ENCODE measurements around the gene RNASE4.

GRCh38 chr14:20686386-20687143 lies 2.2 kb downstream of the RNASE4 start:
- TF ChIP-seq CTCF (IDR thresholded peaks at IDR 0.05 in 8 of 11, conservative IDR thresholded peaks at IDR 0.05 in 3 of 11) (no peak), POLR2A (IDR thresholded peaks at IDR 0.05) (no peak)
